Retinal pigment epithelial cell (primary cell): ENCODE data around the gene FBXL3.
"Not testable (repeated sequence)": the region's sequence is repeated elsewhere in the genome, so short reads cannot be mapped to it uniquely, and the experiment has no call there.

Experiments
- DNase-seq: peaks from one replicate; pipeline ENCODE4 v3.0.0-alpha.2; 2010; ENCODE audit warnings: low read depth
- H3K4me3 ChIP-seq: 2 replicates; pipeline ENCODE4 v1.5.1; 2011; ENCODE audit warnings: mild to moderate bottlenecking, low read length, control low read depth, moderate library complexity
- TF ChIP-seq, protein P1 (sequence below): conservative IDR thresholded peaks from 2 replicates; pipeline ENCODE4 v1.5.1; 2011; ENCODE audit warnings: low read depth, low read length, control low read depth, inconsistent platforms

FBXL3 gene

DNA sequence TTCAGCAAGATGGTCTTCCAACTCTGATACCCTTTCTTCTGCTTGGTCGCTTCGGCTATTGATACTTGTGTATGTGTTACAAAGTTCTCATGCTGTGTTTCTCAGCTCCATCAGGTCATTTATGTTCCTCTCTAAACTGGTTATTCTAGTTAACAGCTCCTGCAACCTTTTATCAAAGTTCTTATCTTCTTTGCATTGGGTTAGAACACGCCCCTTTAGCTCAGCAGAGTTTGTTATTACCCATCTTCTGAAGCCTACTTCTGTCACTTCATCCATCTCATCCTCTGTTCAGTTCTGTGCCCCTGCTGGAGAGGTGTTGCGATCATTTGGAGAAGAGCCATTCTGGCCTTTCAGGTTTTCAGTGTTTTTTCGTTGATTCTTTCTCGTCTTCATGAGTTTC, 59.9 kb downstream of the FBXL3 start:
- DNase-seq, result no peak
- TF ChIP-seq, protein P1, sequence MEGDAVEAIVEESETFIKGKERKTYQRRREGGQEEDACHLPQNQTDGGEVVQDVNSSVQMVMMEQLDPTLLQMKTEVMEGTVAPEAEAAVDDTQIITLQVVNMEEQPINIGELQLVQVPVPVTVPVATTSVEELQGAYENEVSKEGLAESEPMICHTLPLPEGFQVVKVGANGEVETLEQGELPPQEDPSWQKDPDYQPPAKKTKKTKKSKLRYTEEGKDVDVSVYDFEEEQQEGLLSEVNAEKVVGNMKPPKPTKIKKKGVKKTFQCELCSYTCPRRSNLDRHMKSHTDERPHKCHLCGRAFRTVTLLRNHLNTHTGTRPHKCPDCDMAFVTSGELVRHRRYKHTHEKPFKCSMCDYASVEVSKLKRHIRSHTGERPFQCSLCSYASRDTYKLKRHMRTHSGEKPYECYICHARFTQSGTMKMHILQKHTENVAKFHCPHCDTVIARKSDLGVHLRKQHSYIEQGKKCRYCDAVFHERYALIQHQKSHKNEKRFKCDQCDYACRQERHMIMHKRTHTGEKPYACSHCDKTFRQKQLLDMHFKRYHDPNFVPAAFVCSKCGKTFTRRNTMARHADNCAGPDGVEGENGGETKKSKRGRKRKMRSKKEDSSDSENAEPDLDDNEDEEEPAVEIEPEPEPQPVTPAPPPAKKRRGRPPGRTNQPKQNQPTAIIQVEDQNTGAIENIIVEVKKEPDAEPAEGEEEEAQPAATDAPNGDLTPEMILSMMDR, result no peak
- H3K4me3 ChIP-seq, result no peak overlapping the region

DNA sequence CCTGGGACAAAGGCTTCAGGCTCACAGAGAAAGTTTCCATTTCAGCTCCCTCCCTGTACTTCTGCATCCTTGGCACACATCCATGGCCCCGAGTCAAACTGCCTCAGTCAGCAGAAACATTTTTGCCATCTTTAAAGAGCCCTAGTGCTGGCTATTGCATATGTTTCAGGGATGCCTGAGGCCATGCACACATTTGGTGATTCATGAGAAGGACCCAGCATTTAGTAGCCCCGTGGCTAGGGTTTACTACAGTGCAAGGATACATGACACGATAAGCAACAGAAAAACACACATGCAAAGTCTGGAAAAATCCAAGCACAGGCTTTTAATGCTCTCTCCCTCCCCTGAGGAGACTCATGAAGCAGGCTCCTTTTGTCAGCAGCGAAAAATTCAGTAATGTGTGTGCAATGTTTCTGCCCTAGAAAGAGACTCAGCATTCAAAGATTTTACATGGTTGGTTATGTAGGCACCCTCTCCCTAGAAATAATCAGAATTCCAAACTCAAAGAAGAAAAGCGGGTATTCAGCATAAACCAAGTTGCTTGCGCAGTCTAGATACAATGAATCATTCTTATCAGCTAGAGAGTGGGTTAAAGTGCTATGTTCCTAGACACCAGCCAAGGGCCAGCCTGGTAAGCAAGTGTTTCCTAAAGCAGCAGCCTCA, 61.1 kb downstream of the FBXL3 start:
- no peak overlapping the region for H3K4me3 ChIP-seq
- no peak for DNase-seq
- TF ChIP-seq, protein P1, result no peak

DNA sequence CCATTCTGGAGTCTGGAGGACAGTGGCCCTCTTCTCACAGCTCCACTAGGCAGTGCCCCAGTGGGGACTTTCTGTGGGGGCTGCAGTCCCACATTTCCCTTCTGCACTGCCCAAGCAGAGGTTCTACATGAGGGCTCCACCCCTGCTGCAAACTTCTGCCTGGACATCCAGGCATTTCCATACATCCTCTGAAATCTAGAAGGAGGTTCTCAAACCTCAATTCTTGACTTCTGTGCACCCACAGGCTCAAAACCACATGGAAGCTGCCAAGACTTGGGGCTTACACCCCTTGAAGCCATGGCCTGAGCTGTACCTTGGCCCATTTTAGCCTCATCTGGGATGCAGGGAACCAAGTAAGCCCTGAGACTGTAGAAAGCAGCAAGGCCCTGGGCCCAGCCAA, 67.2 kb downstream of the FBXL3 start:
- H3K4me3 ChIP-seq, DNase-seq: not testable (repeated sequence)

DNA sequence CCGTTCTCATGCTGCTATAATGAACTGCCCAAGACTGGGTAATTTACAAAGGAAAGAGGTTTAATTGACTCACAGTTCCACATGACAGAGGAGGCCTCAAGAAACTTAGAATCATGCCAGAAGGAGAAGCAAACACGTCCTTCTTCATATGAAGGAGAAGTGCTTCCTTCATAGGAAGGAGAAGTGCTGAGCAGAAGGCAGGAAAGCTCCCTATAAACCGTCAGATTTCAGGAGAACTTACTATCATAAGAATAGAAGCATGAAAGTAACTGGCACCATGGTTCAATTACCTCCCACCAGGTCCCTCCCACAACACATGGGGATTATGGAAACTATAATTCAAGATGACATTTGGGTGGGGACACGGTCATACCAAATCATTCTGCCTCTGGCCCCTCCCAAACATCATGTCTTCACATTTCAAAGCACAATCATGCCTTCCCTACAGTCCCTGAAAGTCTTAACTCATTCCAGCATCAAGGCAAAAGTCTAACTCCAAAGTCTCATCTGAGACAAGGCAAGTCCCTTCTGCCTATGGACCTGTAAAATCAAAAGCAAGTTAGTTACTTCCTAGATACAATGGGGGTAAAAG, 68.0 kb downstream of the FBXL3 start:
- TF ChIP-seq, protein P1, result no peak
- DNase-seq, result no peak
- no peak overlapping the region for H3K4me3 ChIP-seq

DNA sequence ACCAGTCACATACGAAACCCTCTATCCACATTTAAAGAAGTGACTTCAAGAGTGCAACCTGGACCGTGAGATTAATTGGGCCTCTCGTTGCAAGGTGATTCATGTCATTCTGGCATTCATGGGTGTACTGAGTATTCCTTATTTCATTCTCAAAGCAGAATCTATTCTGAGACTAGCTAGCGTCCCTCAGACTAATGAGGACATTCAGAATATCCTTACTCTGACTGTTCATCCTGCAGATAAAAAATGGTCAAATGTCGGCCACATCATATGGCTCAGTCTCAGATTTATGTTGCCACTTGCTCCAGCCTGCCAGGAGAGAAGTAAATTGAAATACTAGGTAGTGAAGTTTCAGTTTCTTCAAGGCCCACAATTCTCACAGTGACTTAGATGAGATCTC, 71.3 kb downstream of the FBXL3 start:
- TF ChIP-seq, protein P1, result no peak
- no peak for DNase-seq
- no peak overlapping the region for H3K4me3 ChIP-seq
